Neural cell (in vitro differentiated cells): Measurements from ENCODE around the gene OR2T11. TPM values are rescaled to one million over a fixed set of nuclear protein-coding genes. Genes with fewer than 3 reads are reported as not detected.

ENCODE experiments used
- H2AFZ ChIP-seq: fragments of 200-600, 300-800 bp; sonication (generic), shearing (Covaris generic); 2 replicates; pipeline ENCODE4 v1.6.0; 2014; ENCODE audit warnings: low read depth, mild to moderate bottlenecking, antibody characterized with exemption, low read length, moderate library complexity
- H3F3A ChIP-seq: fragments of 200-600 bp; shearing (Covaris generic); 2 replicates; pipeline ENCODE4 v1.6.1; 2016; ENCODE audit warnings: mild to moderate bottlenecking, moderate library complexity, mixed read lengths, antibody characterized with exemption, low read length; ENCODE audit not compliant: insufficient read depth, poor library complexity, severe bottlenecking
- H3K27ac ChIP-seq: fragments of 200-600, 300-800 bp; sonication (generic), shearing (Covaris generic); 2 replicates; pipeline ENCODE4 v1.5.1; 2014; ENCODE audit warnings: mild to moderate bottlenecking, low read length, moderate library complexity
- H3K27me3 ChIP-seq: fragments of 300-800, 200-600 bp; sonication (generic), shearing (Covaris generic); 2 replicates; pipeline ENCODE4 v1.6.0; 2014; ENCODE audit warnings: mild to moderate bottlenecking, low read depth, low read length, moderate library complexity; ENCODE audit not compliant: insufficient read depth
- H3K36me3 ChIP-seq: fragments of 300-800, 200-600 bp; sonication (generic), shearing (Covaris generic); 2 replicates; pipeline ENCODE4 v1.5.1; 2014; ENCODE audit warnings: mild to moderate bottlenecking, antibody characterized with exemption, low read length, moderate library complexity; ENCODE audit not compliant: insufficient read depth
- H3K4me2 ChIP-seq: fragments of 300-800, 200-600 bp; sonication (generic), shearing (Covaris generic); 2 replicates; pipeline ENCODE4 v1.6.0; 2014; ENCODE audit warnings: mild to moderate bottlenecking, low read length
- H3K4me3 ChIP-seq: fragments of 300-800, 200-600 bp; sonication (generic), shearing (Covaris generic); 2 replicates; pipeline ENCODE4 v1.5.1; 2014; ENCODE audit warnings: mild to moderate bottlenecking, low read length, moderate library complexity
- H3K79me2 ChIP-seq: fragments of 200-600 bp; shearing (Covaris generic); replicated peaks from 2 replicates; pipeline ENCODE4 v1.6.0; 2014; ENCODE audit warnings: mild to moderate bottlenecking, low read length, moderate library complexity; ENCODE audit not compliant: insufficient read depth
- H3K9ac ChIP-seq: fragments of 300-800, 200-600 bp; sonication (generic), shearing (Covaris generic); 2 replicates; pipeline ENCODE4 v1.6.1; 2016; ENCODE audit warnings: mild to moderate bottlenecking, low read length, mixed read lengths
- H3K9me2 ChIP-seq: fragments of 200-600 bp; shearing (Covaris generic); 2 replicates; pipeline ENCODE4 v1.6.1; 2016; ENCODE audit warnings: mild to moderate bottlenecking, low read length, mixed read lengths; ENCODE audit not compliant: insufficient read depth
- H3K9me3 ChIP-seq: fragments of 200-600, 300-800 bp; sonication (generic), shearing (Covaris generic); 2 replicates; pipeline ENCODE4 v1.6.1; 2016; ENCODE audit warnings: mild to moderate bottlenecking, mixed run types, low read length, moderate library complexity, mixed read lengths
- H4K20me1 ChIP-seq: fragments of 200-600 bp; shearing (Covaris generic); 2 replicates; pipeline ENCODE4 v1.6.1; 2016; ENCODE audit warnings: mild to moderate bottlenecking, mixed run types; ENCODE audit not compliant: insufficient read depth
- CTCF ChIP-seq: fragments of 450-650 bp; IDR thresholded peaks from 2 replicates; pipeline ENCODE4 v1.5.1; 2014; ENCODE audit warnings: antibody characterized with exemption, mild to moderate bottlenecking, moderate library complexity; ENCODE audit not compliant: poor library complexity, severe bottlenecking
- EP300 ChIP-seq: fragments of 450-650 bp; conservative IDR thresholded peaks from 2 replicates; pipeline ENCODE4 v1.6.1; 2014; ENCODE audit warnings: antibody characterized with exemption, mild to moderate bottlenecking, moderate library complexity; ENCODE audit not compliant: poor library complexity, severe bottlenecking
- EZH2 ChIP-seq: fragments of 200-600, 300-800 bp; shearing (Covaris generic), sonication (generic); IDR thresholded peaks from 2 replicates; pipeline ENCODE4 v1.6.1; 2014; ENCODE audit warnings: antibody characterized with exemption, low read length, borderline replicate concordance, mild to moderate bottlenecking; ENCODE audit not compliant: insufficient read depth, poor library complexity, severe bottlenecking
- MXI1 ChIP-seq: fragments of 450-650 bp; conservative IDR thresholded peaks from 2 replicates; pipeline ENCODE4 v1.6.1; 2014; ENCODE audit warnings: antibody characterized with exemption, mild to moderate bottlenecking; ENCODE audit not compliant: poor library complexity, severe bottlenecking
- POLR2AphosphoS5 ChIP-seq: IDR thresholded peaks from 2 replicates; pipeline ENCODE4 v1.6.1; 2012
- RAD21 ChIP-seq: fragments of 450-650 bp; conservative IDR thresholded peaks from 2 replicates; pipeline ENCODE4 v1.6.1; 2014; ENCODE audit warnings: antibody characterized with exemption, mild to moderate bottlenecking, moderate library complexity
- REST ChIP-seq: IDR thresholded peaks from 2 replicates; pipeline ENCODE4 v1.6.1; 2012; ENCODE audit warnings: borderline replicate concordance
- SMC3 ChIP-seq: fragments of 450-650 bp; conservative IDR thresholded peaks from 2 replicates; pipeline ENCODE4 v1.6.1; 2014; ENCODE audit warnings: antibody characterized with exemption, mild to moderate bottlenecking, moderate library complexity; ENCODE audit not compliant: poor library complexity
- TAF1 ChIP-seq: IDR thresholded peaks from 2 replicates; pipeline ENCODE4 v1.6.1; 2012; ENCODE audit warnings: low read depth
- polyA plus RNA-seq: library from polyadenylated mRNA; depleted of rRNA; stranded (reverse); fragments of >200 nt; gene quantifications from 2 replicates; pipeline ENCODE4 v1.2.3, GENCODE V29; 2014

The OR2T11 gene
- polyA plus RNA-seq, 1 donor from 2014 or later, result not detected

- H4K20me1 ChIP-seq, result no peaks in the 10 kb centered on the region
- no peaks in the 10 kb centered on the region for H3F3A ChIP-seq
- H3K27me3 ChIP-seq, result no peaks in the 10 kb centered on the region
- H3K4me2 ChIP-seq, result no peak overlapping the region
- H3K9me3 ChIP-seq, result peaks cover 8% of the 10 kb centered on the region
- no peak overlapping the region for H2AFZ ChIP-seq
- H3K79me2 ChIP-seq, result no peaks in the 10 kb centered on the region
- no peaks in the 10 kb centered on the region for H3K36me3 ChIP-seq
- H3K4me3 ChIP-seq, result no peak overlapping the region
- no peaks in the 10 kb centered on the region for H3K9me2 ChIP-seq
- TF ChIP-seq EZH2 (no peak), CTCF (no peak)
- H3K27ac ChIP-seq, result no peak overlapping the region
- H3K9ac ChIP-seq, result no peak overlapping the region
Measured at GRCh38 chr1:248592655-248593054, 42.2 kb downstream of the OR2T11 start.

- Histone ChIP-seq H3K27me3 (no peaks in the 10 kb centered on the region), H3K4me2 (no peak overlapping the region), H3K36me3 (no peaks in the 10 kb centered on the region), H4K20me1 (no peaks in the 10 kb centered on the region), H3F3A (no peaks in the 10 kb centered on the region), H3K9ac (no peak overlapping the region), H3K4me3 (no peak overlapping the region), H3K9me2 (no peaks in the 10 kb centered on the region), H3K9me3 (peaks cover 4% of the 10 kb centered on the region), H3K27ac (no peak overlapping the region), H2AFZ (no peak overlapping the region), H3K79me2 (no peaks in the 10 kb centered on the region)
- TF ChIP-seq POLR2AphosphoS5 (no peak), CTCF (no peak), SMC3 (no peak), RAD21 (no peak), EP300 (no peak), REST (no peak), MXI1 (no peak), TAF1 (no peak), EZH2 (no peak)
Measured at GRCh38 chr1:248590055-248590454, 44.8 kb downstream of the OR2T11 start.
